ENCODE results near the gene SLC26A4.
A peak's percentile ranks its signal among the peaks of the same experiment; 100 is the strongest.
"Not testable (repeated sequence)": the region's sequence is repeated elsewhere in the genome, so short reads cannot be mapped to it uniquely, and the experiment has no call there.

Gene SLC26A4

DNA sequence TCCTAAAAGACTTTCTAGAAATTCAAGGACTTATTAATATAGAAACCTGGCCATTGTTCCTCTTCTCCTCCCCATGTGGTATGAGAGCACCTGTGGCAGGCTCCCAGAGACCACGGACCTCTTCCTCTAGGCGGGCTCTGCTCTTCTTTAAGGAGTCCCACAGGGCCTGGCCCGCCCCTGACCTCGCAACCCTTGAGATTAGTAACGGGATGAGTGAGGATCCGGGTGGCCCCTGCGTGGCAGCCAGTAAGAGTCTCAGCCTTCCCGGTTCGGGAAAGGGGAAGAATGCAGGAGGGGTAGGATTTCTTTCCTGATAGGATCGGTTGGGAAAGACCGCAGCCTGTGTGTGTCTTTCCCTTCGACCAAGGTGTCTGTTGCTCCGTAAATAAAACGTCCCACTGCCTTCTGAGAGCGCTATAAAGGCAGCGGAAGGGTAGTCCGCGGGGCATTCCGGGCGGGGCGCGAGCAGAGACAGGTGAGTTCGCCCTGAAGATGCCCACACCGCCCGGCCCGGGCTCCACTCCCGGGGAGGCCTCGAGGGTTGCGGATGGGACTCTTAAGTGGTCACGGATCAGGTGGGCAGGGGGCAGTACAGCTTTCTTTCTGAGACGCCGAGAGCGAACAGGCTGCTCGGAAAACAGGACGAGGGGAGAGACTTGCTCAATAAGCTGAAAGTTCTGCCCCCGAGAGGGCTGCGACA, at the start of gene SLC26A4:
TSS of gene SLC26A4 (plus strand) at position 448 of the 700 bp plus-strand sequence. CDS start 814 bp downstream, outside the sequence.
- DNase-seq: peak; percentile 26

DNA sequence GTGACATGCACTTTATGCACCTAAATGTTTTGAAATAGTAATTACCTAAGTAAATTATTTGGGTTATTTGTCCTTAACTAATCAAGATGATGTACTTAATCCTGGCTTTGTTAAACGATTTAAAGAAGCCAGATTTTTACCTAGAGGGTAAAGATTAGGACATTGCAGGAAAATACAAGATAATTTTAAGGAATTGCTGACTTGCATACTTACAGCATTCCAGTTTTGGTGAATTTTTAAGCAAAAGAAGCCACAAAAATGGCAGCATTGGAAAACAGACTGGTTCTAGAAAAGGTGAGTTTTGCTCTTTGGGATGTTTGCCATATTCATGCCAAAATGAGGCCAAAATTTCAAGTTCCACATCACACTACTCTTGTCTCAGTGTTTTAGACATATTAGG, 47.2 kb upstream of the SLC26A4 start:
- DNase-seq: no peak

DNA sequence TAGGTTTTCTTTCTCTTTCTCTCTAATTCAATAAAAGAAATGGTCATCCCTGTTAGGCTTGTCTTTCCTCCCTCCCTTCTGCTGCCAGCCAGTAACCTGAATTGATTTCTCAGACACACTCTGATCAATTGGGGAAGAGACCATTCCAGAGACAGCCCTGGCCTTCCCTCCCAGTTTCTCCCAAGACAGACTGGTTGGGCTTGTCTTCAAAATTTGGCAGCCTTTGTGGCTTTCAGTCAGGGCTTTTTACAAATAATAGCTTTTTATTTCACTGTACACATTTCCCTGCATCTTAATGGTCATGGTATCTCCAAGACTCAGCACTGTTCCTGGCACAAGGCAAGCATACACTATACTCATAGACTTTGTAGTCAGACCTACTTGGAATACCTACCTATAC, 46.7 kb upstream of the SLC26A4 start:
- no peak for DNase-seq

DNA sequence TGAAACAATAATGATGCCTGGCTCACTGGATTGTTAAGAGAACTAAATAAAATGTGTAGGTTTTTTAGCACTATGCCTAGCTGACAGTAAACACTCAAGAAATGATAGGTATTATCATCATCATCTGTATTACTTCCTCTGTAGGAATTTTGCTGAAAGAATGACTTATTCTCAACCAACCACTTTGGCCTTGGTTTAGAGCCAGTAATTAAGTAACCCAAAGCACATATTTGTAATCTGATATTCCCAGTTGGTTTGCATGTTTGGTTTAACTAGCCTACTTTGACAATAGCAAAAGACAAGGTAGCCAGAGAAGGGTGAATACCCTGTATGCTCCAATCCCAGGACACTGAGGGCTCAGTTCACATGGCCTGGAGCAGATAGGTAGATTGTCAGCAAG, 46.2 kb upstream of the SLC26A4 start:
- no peak for DNase-seq

DNA sequence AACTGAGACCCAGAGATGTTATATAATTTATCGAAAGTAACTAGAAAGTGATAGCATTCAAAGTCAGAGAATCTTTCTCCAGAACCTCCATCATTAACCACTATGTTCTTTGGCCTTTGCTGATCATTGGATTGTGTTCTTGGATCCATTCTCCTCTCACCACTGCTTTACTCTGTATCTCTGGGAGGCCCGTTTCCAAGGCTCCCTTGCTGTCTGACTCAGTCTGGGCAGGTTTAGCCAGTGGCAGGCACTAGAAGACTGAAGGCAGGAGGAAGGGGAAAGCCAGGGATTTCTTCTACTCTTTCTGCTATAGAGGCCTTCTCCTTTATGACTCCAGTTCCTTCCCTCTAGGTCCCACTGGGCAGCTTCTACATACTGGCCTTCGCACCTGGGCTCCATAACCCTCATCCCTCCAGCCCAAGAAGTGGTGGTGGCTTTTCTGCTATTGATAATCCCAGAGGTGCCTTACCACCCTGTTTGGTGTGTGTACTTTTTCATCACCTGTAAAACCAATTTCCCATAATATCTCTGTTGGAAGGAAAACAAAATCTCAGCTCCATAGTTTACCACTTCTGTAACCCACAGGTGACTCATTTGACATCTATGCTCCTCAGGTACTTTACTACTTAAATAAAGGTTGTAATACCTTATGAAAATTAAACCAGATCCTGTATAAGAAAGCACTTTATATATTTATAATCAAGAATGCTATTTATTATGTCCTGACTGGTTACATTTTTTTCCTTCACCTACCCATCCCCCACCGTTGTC, 44.5 kb upstream of the SLC26A4 start:
- no peak for DNase-seq

DNA sequence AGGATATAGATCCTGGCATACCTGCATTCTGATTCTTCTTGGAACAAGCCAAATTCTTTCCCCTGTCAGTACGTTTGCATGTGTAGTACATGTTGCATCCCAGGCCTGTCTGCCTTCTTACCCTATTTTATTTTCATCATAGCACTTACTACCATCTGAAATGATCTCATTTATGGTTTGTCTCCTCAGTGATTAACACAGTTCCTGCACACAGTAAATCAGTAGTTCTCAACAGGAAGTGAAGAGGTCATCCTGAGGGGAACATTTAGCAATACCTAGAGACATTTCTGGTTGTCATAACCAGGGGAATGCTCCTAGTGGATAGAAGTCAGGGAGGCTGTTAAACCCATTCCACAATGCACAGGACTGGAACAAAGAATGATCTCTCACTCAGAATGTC, 38.2 kb upstream of the SLC26A4 start:
- DNase-seq: no peak

DNA sequence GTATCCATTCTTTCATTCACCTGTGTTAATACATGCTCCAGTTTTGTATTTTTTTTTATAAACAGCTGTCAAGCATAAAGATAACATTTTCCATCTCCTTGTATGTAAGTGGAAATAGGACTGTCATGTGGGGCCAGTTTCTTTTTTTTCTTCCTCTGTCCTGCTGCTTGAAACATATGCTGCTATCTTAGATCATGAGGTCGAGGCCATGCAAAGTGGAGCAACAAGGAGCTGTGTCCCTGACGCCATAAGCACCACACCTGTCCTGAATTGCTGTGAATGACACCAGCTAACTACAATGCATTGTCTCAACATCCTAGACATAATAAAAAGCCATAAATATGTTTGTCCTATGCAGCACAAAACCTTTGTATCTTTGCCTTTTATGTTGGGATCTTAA, 37.7 kb upstream of the SLC26A4 start:
- no peak for DNase-seq

DNA sequence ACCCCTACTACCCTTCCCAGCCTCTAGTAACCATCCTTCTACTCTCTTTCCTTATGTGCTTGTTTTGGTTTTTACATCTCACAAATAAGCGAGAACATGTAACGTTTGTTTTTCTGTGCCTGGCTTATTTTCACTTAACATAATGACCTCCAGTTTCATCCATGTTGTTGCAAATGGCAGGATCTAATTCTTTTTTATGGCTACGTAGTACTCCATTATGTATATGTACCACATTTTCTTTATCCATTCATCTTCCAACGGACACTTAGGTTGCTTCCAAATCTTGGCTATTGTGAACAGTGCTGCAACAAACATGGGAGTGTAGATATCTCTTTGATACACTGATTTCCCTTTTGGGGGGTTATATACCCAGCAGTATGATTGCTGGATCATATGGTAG, 33.6 kb upstream of the SLC26A4 start:
- DNase-seq: no peak

DNA sequence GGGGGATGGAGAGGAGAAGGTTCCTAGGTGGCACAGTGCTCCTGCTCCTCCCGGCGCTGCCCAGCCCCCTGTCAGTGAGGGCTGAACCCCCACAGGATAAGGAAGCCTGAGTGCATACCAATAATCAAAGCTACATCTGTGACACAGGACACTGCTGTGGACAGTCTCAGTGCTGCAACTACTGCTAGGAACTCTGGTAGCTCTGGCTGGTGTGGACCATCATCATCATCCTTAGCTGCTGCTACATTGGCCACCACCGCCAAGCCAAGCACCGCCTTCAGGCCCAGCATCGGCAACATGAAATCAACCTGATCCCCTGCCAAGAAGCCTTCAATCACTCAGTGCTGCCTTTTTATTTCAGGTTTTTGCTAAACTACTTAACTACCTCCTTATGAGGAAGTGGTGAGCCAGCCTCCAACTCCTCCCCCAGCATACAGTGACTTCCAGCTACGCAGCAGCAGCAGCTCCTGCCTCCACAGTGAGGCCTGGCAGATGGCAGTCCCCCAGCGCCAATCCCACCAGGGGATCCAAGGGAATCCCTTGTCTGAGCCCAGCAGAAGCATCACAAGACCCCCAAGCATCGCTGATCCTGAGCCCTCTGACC, 32.1 kb upstream of the SLC26A4 start:
- no peak for DNase-seq

DNA sequence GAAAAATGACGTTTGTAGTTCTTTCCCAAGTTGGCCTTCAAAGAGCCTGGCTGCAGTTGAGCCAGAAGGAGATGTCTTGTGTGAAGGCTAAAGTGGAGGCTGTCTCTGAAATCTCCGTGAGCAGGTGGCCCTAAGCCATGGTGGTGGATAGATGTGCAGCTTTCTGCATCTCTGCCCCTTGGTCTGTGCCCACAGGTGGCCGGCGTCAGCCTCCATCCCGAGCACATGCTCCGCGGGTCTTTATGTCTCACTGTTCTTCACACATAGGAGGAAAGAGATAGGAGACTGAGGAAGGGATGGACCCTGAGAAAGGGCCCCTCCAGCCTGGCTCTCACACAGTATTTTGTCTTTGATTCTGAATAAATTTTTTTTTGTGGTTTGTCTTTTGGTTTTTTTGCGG, 30.3 kb upstream of the SLC26A4 start:
- no peak for DNase-seq

DNA sequence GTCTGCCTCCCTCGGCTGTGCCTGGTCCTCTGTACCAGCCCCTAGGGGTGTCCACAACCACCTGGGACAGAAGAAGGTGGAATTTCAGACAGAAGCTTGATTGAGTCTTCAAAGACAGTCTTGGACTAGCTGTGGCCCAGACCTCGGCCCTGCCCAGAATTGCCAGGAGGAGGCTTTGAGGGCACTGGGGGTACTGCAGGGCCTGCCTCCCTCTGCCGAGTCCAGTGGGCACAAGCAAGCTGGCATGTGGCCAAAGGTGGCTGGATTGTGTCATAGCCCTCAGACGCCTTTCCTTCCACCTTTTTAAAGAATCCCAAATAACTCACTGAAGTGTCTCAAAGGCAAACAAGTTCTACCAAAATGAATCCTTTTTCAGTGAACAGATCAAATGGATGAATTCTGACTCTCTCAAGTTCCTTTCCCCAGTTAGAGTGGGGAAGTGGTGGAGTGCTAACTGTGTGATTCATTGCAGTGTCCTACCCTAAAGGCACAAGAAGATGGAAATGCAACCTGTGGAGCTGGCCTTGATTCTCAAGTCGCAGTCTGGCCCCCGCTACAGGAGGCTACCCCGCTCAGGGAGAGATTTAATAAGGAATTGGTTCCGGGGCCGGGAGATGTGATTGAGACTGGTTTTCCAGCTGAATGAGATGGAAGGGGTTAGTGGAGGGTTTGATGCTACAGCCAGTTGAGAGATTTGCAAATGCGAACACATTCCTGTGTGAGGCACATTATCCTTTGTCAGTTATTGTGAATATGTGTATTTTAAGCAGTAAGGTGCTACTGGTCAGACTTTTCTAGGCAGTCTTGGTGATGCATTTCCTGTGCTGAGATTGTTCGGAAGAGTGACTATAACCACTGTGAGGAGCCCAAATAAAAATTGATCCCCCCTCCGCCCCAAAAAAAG, 28.8 kb upstream of the SLC26A4 start:
- DNase-seq: no peak

DNA sequence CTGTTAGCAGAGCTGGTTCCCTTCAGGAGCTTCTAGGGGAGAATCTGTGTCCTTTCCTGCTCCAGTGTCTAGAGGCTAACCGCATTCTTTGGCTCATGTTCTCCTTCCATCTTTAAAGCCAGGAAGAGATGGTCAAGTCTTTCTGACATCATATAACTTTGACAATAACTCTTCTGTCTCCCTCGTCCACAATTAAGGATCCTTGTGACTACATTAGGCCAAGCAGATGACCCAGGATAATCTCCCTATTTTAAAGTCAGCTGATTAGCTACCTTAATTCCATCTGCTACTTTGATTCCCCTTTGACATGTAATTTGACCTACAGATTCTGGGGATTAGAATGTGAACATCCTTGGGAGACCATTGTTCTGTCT, 28.1 kb upstream of the SLC26A4 start:
- no peak for DNase-seq

DNA sequence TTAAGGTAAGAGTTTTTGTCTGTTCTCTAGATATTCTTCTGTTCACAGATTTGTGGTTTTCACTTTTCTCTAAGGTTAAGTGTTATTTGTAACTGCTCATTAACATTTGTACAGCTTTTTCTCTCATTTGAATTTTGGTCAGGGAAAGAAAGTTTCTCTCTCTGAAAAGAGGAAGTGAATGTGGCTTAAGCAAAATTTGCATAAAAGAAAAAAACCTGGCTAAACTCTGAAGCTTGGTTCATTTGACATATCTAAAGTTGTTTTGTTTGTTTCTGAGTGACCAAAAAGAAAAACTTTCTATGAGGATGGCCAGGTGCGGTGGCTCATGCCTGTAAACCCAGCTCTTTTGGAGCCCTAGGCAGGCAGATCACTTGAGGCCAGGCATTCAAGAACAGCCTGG, 22.0 kb upstream of the SLC26A4 start:
- peak; percentile 50 for DNase-seq

DNA sequence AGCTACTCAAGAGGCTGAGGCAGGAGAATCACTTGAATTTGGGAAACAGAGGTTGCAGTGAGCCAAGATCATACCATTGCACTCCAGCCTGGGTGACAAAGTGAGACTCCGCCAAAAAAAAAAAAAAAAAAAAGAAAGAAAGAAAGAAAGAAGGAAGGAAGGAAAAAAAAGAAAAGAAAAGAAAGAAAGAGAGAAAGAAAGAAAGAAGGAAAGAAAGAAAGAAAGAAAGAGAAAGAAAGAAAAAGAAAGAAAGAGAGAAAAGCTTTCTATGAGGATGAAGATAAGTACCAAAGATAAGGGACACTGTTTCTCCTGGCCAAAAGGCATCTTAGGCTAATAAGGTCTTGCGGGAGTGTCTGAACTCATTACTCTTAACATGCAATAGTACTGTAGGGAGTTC, 21.6 kb upstream of the SLC26A4 start:
- DNase-seq: not testable (repeated sequence)

DNA sequence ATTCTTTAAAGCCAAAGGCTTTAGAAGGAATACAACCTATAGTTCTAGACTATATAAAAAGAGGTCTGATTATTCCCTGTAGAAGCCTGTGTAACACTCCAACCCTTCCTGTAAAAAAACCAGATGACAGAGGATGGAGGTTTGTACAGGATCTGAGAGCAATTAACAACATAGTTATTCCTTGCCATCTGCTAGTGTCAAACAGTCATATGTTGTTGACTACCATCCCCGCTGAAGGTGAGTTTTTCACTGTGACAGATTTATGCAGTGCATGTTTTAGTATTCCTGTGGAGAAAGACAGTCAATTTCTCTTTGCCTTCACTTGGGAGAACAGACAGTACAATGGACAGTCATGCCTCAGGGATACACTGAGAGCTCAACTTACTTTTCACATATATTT, 19.0 kb upstream of the SLC26A4 start:
- DNase-seq: no peak

DNA sequence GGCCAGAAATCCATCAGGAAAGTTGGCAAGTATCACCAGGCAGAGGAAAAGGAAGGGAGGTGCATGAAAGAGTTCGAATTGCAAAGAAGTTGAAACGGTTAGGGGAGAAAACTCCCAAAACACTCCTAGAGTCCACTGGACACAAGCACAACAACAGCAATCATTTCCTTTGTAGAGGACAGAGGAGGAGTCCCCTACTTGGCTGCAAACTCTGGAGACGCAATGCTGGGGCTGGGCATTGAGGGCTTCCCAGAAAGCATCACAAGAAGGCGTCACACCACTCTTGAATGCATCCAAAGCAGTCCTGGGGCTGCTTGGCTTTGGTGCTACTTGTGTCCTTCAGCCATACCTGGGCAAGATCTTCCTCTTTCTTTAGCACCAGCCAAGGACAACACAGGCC, 18.1 kb upstream of the SLC26A4 start:
- no peak for DNase-seq

DNA sequence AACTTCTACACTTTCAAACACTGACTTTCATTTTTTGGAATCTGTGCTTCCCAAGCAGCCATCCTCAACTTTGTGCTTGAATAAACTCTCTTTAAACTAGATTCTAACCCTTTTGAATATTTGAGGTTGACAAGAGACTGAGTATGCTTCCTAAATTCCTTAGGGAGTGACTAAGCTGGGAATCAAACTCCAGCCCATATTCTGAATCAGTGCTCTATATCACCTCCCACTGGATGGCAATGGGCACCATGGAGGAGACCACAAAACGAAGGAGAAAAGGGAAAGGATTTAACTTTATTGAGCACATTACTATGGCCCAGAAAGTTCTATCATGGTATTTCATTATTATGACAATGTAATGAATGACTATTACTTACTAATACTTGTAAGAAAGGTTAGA, 17.2 kb upstream of the SLC26A4 start:
- no peak for DNase-seq

DNA sequence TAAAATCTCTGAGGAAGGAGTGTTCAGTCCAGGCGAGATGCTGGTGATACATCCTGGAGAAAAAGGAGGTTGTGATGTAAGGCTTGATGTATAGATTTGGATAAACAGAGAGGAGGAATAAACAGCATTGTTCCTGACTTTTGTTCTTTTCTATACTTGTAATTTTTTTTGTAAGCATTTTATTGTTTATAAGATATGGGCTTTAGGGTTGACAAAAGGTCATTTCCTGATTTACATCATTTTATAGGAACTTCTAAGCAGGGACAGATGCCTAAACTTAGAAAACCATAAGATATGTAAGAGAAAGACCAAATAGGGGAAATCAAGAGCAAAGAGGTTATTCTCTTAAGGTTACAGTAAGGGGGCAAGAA, 16.7 kb upstream of the SLC26A4 start:
- DNase-seq: no peak

DNA sequence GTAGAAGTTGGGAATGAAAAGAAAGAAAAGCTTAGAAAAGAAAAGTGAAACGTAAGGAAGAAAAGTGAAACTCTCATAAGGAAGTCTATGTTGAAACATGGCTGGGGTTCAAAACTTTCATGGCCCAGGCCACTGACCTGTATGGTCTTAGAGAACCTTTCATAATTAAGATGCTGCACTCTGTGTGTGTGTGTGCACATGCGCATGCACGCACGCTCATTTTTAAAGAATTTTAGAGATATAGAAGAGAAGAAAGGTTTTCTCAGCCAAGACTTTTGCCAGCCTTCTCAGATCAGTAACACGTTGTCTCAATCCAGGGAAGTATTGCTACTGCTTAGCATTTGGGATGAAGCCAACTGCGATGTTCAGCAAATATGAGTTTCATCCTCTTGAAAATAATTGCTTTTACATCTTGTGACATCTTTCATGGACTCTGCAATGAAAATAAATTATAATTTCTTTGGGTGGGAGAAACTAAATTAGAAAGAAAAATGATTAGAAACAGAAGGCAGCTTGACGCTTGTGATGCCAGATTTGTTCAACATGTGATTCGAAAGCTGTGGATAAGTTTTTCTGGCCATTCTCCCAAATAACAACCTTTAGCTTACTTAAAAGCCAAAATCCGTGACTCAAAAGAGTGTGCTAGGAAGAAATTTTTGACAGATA, 16.2 kb upstream of the SLC26A4 start:
- DNase-seq: no peak

DNA sequence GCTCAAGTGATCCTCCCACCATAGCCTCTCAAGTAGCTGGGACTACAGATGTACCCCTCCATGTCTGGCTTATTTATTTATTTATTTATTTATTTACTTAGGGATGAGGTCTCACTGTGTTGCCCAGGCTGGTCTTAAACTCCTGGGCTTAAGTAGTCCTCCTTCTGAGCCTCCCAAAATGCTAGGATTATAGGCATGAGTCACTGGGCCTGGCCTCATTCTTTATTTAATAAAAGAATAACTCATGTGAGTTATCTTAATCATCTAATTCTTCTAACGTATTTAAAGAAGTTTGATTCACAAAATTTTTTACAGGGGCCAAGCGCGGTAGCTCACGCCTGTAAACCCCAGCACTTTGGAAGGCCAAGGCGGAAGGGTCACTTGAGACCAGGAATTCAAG, 8.0 kb upstream of the SLC26A4 start:
- no peak for DNase-seq

DNA sequence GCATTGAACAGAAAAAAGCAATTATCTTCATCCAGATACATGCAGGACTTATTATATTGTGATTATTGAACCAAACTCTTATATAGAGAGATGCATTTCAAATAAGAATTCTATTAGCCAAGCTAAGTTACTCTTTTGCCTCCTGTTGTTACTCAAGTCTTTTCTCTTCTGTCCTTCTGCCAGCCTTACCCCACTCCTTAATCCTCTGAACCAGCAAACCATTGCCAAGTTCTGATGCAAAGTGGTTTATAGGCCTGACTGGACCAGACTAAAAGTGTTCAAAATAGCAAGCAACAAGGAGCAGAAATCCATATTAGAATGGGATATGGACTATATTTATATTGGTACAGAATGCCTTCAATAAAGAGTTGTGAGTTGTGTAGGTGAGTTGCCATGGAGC, 2.2 kb upstream of the SLC26A4 start:
- no peak for DNase-seq

DNA sequence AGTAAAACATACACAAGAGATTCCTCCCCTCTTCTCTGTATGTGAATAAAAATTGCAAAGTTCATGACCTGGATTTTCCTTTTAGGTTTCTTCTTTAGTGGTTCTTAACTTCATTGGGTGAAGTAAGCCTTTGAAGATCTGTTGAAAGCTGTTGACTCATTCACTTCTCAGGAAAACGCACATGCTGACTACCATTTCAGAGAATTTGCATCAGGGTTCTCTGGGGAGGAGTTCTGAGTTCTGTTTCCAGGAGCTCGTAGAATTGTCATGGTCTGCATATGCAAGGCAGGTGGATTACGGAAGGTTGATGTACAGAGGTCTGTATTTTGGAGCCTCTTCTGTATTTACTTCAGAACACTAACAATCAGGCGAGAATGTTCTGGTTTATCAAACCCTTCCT, 962 bp upstream of the SLC26A4 start:
- DNase-seq: no peak

Measured in RPMI8226 (cell line).